ENCODE measurements around the gene NOC3L. TPM values are rescaled to one million over a fixed set of nuclear protein-coding genes. Genes with fewer than 3 reads are reported as not detected.

The NOC3L gene
- total and polyA plus RNA-seq, 2 of the 4 experiments (the other 2 are of a cell fraction), result 11.9 to 26.5 TPM

Other genes with a start within 250 kb of the NOC3L start
- gene TBC1D12, start 39.6 kb upstream of the NOC3L start, total RNA-seq (2012; rRNA removed), result 5.4 and 8.1 TPM in 2 replicates
- 1.8 and 1.9 TPM in 2 replicates for gene TBC1D12, start 39.6 kb upstream of the NOC3L start, polyA plus RNA-seq (2012; rRNA removed)
- gene HELLS, start 182.8 kb upstream of the NOC3L start, total RNA-seq (2012; rRNA removed), result 29.8 and 65.8 TPM in 2 replicates
- gene HELLS, start 182.8 kb upstream of the NOC3L start, polyA plus RNA-seq (2012; rRNA removed), result 13.5 and 15.9 TPM in 2 replicates